ENCODE data around the gene AFF4.

DNA sequence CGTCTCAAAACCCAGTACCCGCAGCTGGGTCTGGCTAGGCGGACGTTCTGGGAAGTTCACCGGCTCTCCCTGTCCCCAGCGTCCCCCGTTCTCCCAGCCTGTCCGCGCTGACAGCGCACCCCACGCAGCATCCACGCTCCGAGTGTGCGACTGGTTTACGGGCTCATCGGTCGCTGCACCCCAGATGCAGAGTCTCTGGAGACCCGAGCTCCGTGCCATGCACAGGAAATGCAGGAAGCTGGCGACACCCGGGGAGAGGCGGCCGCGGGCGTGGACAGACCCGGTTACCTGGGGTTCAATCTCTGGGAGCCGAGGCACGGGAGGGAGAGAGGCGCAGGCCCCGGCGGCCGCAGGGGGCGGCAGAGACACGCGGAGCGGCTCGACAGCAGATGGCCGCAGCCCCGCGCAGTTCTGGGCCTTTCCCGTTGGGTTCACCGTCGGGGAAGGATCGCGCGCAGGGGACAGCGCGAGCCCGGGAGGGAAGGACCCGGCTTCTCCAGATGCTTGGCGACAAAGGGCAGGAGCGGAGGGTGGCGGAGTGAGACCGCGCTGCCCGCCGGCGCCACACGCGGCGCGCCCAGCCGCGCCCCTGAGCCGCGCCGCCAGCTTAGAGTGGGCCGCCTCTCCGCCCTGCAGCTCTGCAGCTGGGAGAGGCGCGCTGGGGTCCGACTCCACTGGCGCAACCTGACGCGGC, 133.5 kb downstream of the AFF4 start:
- TF ChIP-seq CEBPB (IDR thresholded peaks at IDR 0.05; ENCODE audit: borderline replicate concordance in 1 of 2, low read depth in 2 of 2, low read length in 2 of 2) = no peak
- TF ChIP-seq, protein P1, sequence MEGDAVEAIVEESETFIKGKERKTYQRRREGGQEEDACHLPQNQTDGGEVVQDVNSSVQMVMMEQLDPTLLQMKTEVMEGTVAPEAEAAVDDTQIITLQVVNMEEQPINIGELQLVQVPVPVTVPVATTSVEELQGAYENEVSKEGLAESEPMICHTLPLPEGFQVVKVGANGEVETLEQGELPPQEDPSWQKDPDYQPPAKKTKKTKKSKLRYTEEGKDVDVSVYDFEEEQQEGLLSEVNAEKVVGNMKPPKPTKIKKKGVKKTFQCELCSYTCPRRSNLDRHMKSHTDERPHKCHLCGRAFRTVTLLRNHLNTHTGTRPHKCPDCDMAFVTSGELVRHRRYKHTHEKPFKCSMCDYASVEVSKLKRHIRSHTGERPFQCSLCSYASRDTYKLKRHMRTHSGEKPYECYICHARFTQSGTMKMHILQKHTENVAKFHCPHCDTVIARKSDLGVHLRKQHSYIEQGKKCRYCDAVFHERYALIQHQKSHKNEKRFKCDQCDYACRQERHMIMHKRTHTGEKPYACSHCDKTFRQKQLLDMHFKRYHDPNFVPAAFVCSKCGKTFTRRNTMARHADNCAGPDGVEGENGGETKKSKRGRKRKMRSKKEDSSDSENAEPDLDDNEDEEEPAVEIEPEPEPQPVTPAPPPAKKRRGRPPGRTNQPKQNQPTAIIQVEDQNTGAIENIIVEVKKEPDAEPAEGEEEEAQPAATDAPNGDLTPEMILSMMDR (IDR thresholded peaks at IDR 0.05 in 2 of 3, conservative IDR thresholded peaks at IDR 0.05 in 1 of 3; ENCODE audit: control insufficient read depth in 2 of 3, extremely low read depth in 1 of 3, insufficient read depth in 1 of 3, low read depth in 3 of 3, low read length in 3 of 3) = peak; percentile 84 to 94 (median 89)
- TF ChIP-seq SMAD1 (IDR thresholded peaks at IDR 0.05; ENCODE audit: low read depth, partially characterized antibody) = no peak
- TF ChIP-seq, protein P2, sequence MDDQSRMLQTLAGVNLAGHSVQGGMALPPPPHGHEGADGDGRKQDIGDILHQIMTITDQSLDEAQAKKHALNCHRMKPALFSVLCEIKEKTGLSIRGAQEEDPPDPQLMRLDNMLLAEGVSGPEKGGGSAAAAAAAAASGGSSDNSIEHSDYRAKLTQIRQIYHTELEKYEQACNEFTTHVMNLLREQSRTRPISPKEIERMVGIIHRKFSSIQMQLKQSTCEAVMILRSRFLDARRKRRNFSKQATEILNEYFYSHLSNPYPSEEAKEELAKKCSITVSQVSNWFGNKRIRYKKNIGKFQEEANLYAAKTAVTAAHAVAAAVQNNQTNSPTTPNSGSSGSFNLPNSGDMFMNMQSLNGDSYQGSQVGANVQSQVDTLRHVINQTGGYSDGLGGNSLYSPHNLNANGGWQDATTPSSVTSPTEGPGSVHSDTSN (IDR thresholded peaks at IDR 0.05; ENCODE audit: insufficient replicate concordance, low read depth, low read length) = no peak
- TF ChIP-seq, protein P3, sequence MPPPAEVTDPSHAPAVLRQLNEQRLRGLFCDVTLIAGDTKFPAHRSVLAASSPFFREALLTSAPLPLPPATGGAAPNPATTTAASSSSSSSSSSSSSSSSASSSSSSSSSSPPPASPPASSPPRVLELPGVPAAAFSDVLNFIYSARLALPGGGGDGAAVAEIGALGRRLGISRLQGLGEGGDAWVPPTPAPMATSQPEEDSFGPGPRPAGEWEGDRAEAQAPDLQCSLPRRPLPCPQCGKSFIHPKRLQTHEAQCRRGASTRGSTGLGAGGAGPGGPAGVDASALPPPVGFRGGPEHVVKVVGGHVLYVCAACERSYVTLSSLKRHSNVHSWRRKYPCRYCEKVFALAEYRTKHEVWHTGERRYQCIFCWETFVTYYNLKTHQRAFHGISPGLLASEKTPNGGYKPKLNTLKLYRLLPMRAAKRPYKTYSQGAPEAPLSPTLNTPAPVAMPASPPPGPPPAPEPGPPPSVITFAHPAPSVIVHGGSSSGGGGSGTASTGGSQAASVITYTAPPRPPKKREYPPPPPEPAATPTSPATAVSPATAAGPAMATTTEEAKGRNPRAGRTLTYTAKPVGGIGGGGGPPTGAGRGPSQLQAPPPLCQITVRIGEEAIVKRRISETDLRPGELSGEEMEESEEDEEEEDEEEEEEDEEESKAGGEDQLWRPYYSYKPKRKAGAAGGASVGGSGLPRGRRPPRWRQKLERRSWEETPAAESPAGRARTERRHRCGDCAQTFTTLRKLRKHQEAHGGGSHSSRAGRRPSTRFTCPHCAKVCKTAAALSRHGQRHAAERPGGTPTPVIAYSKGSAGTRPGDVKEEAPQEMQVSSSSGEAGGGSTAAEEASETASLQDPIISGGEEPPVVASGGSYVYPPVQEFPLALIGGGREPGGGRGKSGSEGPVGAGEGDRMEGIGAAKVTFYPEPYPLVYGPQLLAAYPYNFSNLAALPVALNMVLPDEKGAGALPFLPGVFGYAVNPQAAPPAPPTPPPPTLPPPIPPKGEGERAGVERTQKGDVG (CRISPR knock-in tag; IDR thresholded peaks at IDR 0.05) = no peak
- TF ChIP-seq EZH2 (IDR thresholded peaks at IDR 0.05; ENCODE audit: borderline replicate concordance, control insufficient read depth, low read depth, low read length) = no peak
- no peak for TF ChIP-seq CHD1 (IDR thresholded peaks at IDR 0.05; ENCODE audit: low read depth, low read length)
- peak; percentile 67 for TF ChIP-seq POLR2A (IDR thresholded peaks at IDR 0.05; ENCODE audit: low read depth, low read length)
- no peak for TF ChIP-seq IRF4 (IDR thresholded peaks at IDR 0.05; ENCODE audit: low read depth, low read length)
- TF ChIP-seq CHD4 (IDR thresholded peaks at IDR 0.05) = no peak
- no peak for TF ChIP-seq FOXM1 (IDR thresholded peaks at IDR 0.05; ENCODE audit: low read depth, low read length)
- no peak for TF ChIP-seq ZNF24 (IDR thresholded peaks at IDR 0.05)
- TF ChIP-seq NBN (IDR thresholded peaks at IDR 0.05) = no peak
- no peak for TF ChIP-seq JUND (IDR thresholded peaks at IDR 0.05; ENCODE audit: low read depth, low read length)
